GM10248 (cell line): ENCODE measurements around the gene C16orf74.

Source experiments
- CTCF ChIA-PET: fragments of 300-600 bp; sonication (Branson Sonifier 250); formaldehyde crosslinking; extraction: SDS; loops from one replicate; lab custom pipeline; 2021; ENCODE audit warnings: antibody characterized with exemption; lab: Yijun Ruan, JAX
- POLR2A ChIA-PET: fragments of 350-650 bp; sonication (Branson Sonifier 250); formaldehyde crosslinking; extraction: SDS; loops from one replicate; lab custom pipeline; 2020; ENCODE audit warnings: antibody characterized with exemption; lab: Yijun Ruan, JAX
- DNase-seq: peaks from one replicate; pipeline ENCODE4 v3.0.0; 2012; ENCODE audit errors: extremely low spot score
- TF ChIP-seq, protein P1 (sequence below): IDR thresholded peaks from 2 replicates; pipeline ENCODE4 v1.5.1; 2012; ENCODE audit warnings: mild to moderate bottlenecking, low read depth; ENCODE audit errors: extremely low read depth, missing control alignments, control extremely low read depth

C16orf74 gene

DNA sequence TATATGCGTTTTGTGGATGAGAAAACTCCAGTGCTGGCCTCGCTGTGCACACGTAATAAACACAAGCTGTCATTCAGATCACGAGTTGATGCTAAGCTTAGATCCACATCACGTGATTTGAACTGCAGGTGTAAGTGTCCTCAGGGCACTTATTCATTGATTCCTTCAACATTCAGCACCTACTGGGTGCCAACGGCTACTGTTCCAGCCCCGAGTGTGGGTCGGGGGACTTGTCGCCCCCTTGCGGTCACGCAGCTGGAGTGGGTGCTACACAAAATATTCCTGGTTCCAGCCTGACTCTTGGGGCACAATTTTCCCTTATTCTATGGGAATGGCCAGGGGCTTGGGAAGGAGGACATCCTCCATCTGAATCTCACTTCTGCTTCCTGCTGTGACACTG is 32.2 kb downstream of the C16orf74 start:
- TF ChIP-seq, protein P1, sequence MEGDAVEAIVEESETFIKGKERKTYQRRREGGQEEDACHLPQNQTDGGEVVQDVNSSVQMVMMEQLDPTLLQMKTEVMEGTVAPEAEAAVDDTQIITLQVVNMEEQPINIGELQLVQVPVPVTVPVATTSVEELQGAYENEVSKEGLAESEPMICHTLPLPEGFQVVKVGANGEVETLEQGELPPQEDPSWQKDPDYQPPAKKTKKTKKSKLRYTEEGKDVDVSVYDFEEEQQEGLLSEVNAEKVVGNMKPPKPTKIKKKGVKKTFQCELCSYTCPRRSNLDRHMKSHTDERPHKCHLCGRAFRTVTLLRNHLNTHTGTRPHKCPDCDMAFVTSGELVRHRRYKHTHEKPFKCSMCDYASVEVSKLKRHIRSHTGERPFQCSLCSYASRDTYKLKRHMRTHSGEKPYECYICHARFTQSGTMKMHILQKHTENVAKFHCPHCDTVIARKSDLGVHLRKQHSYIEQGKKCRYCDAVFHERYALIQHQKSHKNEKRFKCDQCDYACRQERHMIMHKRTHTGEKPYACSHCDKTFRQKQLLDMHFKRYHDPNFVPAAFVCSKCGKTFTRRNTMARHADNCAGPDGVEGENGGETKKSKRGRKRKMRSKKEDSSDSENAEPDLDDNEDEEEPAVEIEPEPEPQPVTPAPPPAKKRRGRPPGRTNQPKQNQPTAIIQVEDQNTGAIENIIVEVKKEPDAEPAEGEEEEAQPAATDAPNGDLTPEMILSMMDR, result peak; percentile 47
- ChIA-PET CTCF (interaction anchor here (0.7 to 3.6 kb wide), 34 partner anchors 9 to 604 kb away, joined by 3 to 23 read pairs (median 4); no protein-coding TSS in a partner anchor), POLR2A (no interaction called here)
- DNase-seq, result peak; percentile 49

DNA sequence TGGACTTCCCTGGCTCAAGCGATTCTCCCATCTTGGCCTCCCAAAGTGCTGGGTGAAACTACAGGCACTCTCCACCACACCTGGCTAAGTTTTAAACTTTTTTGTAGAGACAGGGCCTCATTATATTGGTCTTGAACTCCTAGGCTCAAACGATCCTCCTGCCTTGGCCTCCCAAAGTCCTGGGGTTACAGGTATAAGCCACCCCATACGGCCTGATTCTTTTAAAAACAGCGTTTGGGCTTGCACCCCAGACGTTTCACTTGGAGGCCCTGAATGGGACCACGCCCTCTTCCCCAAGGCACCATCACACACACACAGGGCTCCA is 32.8 kb downstream of the C16orf74 start:
- CTCF ChIA-PET, result interaction anchor here (0.7 to 3.6 kb wide), 32 partner anchors 8 to 603 kb away, joined by 3 to 28 read pairs (median 5); no protein-coding TSS in a partner anchor
- POLR2A ChIA-PET, result no interaction called here
- no peak for DNase-seq
- TF ChIP-seq, protein P1, result no peak

DNA sequence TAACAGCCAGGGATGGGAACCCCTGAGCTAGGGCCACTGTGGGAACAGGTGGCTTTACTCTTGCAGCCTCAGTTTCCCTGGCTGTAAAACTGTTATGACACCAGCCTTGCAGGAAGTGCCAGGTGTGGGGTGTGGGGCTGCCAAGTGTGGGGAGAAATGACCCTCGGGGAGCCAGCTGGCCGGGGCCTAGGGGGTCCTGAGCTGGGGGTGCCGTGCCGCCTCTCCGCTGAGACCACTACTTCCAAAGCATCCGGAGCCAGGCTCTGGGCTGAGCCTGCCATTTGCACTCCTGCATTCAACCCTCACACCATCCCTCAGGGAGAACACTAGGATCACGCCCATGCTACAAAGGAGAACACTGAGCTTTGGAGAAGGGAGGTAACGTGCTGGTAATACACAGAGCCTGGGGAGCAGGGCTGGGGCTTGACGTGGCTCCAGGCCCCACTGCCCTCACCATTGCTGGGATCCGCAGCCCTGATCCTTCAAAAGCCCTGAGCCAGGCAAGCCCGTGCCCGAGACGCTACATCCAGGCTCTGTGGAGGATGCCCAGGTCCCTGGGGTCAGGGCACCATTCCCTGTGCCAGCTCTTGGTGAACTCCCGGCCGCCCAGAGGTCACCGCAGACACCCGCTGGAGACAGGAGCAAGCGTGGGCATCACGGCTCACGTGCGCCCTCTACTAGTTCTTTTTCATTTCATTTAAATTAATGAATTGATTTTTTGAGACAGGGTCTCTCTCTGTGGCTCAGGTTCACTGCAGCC is 33.3 kb downstream of the C16orf74 start:
- CTCF ChIA-PET, result interaction anchor here (0.8 to 3.6 kb wide), 24 partner anchors 8 to 420 kb away, joined by 3 to 28 read pairs (median 6); partner anchors contain the start of gene GINS2
- TF ChIP-seq, protein P1, result peak; percentile 54
- peak; percentile 79 for DNase-seq
- POLR2A ChIA-PET, result no interaction called here

DNA sequence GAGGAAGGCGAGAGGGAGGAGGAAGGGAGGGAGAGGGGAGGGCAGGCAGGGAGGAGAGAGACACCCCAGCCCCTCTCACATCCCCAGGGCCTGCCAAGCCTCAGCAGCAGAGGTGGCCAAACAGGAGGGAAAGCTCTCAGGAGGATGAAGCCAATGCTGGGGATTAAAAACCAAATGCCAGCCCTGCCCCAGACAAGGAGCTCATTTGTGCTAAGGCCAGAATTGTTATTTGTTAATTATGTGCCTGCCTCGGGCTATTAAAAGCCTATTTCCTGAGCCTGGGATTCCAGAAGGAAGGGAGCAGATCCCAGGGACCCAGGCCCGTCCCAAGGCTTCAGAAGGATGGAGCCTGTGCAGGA is 34.2 kb downstream of the C16orf74 start:
- ChIA-PET CTCF (interaction anchor here (1.1 to 3.6 kb wide), 21 partner anchors 7 to 419 kb away, joined by 3 to 28 read pairs (median 7); partner anchors contain the start of gene GINS2), POLR2A (no interaction called here)
- TF ChIP-seq, protein P1, result no peak
- DNase-seq, result no peak

DNA sequence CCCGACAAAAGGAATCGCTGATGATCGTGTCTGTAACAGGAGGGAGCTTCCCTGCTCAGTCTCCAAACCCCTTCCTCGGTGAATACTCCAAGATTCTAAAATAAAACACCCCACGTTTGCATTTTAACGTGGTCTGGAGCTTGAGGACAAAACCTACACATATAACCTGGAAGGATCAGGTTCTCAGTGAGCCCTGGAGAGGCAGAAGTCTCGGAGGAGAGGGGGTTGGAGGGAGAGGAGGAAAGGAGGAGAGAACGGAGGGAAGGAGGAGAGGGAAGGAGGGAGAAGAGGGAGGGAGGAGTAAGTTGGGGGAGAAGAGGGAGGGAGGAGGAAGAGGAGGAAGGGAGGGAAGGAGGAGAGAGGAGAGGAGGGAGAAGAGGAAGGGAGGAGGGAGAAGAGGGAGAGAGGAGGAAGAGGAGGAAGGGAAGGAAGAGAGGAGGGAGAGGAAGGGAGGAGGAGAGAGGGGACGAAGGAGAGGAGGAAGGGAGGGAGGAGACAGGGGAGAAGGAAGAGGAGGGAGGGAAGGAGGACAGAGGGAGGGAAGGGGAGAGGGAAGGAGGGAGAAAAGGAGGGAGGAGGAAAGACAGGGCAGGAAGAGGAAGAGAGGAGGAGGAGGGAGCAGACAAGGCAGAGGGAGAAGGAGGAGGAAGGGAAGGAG is 34.7 kb downstream of the C16orf74 start:
- TF ChIP-seq, protein P1, result no peak
- no peak for DNase-seq
- CTCF ChIA-PET, result interaction anchor here (0.7 to 3.6 kb wide), 16 partner anchors 15 to 298 kb away, joined by 3 to 18 read pairs (median 6); no protein-coding TSS in a partner anchor
- POLR2A ChIA-PET, result no interaction called here

DNA sequence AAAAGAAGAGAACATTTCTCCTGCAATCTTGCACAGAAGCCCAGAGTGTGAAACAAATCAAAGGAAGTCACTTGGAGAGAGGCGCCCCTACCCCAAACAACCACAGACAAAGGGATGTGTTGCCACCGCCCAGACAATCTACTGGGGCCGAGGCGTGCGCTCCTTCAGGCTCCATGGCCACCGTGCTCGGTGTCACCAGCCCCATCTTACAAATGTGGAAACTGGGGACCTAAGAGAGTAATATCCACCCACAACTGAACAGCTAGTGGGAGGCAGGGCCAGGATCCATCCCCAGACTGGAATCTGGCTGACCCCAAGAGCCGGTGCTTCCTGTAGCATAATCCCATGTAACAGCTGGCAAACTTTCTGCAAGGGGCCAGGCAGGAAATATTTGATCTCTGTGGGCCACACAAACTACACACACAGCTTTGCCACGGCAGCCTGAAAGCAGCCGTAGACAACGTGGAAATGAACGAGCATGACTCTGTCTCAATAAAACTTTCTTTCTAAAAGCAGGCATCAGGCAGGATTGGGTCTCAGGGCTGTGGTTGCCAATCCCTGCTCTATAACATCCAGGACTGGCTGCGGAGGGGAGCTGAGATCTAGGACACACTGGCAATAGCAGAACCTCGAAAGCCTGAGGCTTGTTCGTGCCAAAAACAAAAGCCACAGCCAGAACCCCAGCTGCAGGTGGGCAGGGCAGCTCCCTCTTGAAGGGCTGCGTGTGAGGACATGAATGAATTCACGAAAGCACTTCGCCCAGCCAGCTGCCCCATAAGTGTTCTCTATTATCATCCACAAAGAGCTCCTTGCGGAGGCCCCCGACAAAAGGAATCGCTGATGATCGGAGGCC is 35.5 kb downstream of the C16orf74 start:
- ChIA-PET POLR2A (no interaction called here), CTCF (interaction anchor here (0.7 to 2.0 kb wide), 9 partner anchors 14 to 297 kb away, joined by 3 to 8 read pairs (median 4); no protein-coding TSS in a partner anchor)
- DNase-seq, result no peak
- TF ChIP-seq, protein P1, result no peak
